Inflammatory macrophage treated with lipopolysaccharide for 1 hour (primary cell): ENCODE results near the gene MEF2A.
"Not testable (repeated sequence)": the region's sequence is repeated elsewhere in the genome, so short reads cannot be mapped to it uniquely, and the experiment has no call there.

Experiments used
- DNase-seq, 2 donors: peaks; one replicate each; pipeline ENCODE4 v3.0.0-alpha.2; 2020 to 2022

Gene MEF2A

GRCh38 chr15:99651023-99651807 lies 85.4 kb downstream of the MEF2A start:
- no peak for DNase-seq

GRCh38 chr15:99656205-99656604 lies 90.4 kb downstream of the MEF2A start:
- no peak for DNase-seq

GRCh38 chr15:99657996-99658395 lies 92.2 kb downstream of the MEF2A start:
- peak in 1 of 2 donors; percentile 23 for DNase-seq

- no peak for DNase-seq
These were observed 97.1 kb downstream of the MEF2A start for GRCh38 chr15:99662903-99663302.

- DNase-seq: not testable (repeated sequence)
These were observed 100.3 kb downstream of the MEF2A start for GRCh38 chr15:99666073-99666472.

- DNase-seq: no peak
These were observed 102.9 kb downstream of the MEF2A start for GRCh38 chr15:99668533-99669182.

GRCh38 chr15:99669250-99669649 lies 103.5 kb downstream of the MEF2A start:
- no peak for DNase-seq

GRCh38 chr15:99671926-99672635 lies 106.3 kb downstream of the MEF2A start:
- DNase-seq: no peak

- DNase-seq: no peak
These were observed 107.3 kb downstream of the MEF2A start for GRCh38 chr15:99673111-99673510.

- no peak for DNase-seq
These were observed 108.5 kb downstream of the MEF2A start for GRCh38 chr15:99674279-99674678.

GRCh38 chr15:99677540-99678134 lies 111.9 kb downstream of the MEF2A start:
- no peak for DNase-seq

GRCh38 chr15:99680276-99680675 lies 114.5 kb downstream of the MEF2A start:
- DNase-seq: no peak

GRCh38 chr15:99681990-99682389 lies 116.2 kb downstream of the MEF2A start:
- DNase-seq: no peak

GRCh38 chr15:99682455-99682854 lies 116.7 kb downstream of the MEF2A start:
- peak; percentile 19 to 64 for DNase-seq

- no peak for DNase-seq
These were observed 117.4 kb downstream of the MEF2A start for GRCh38 chr15:99683000-99683670.

- DNase-seq: no peak
These were observed 120.5 kb downstream of the MEF2A start for GRCh38 chr15:99686290-99686689.

GRCh38 chr15:99692825-99693224 lies 127.0 kb downstream of the MEF2A start:
- DNase-seq: no peak

- DNase-seq: no peak
These were observed 130.3 kb downstream of the MEF2A start for GRCh38 chr15:99696096-99696495.

GRCh38 chr15:99702895-99703602 lies 137.3 kb downstream of the MEF2A start:
- DNase-seq: peak; percentile 58 to 72

GRCh38 chr15:99703603-99704443 lies 138.0 kb downstream of the MEF2A start:
- peak; percentile 95 to 98 for DNase-seq

GRCh38 chr15:99704444-99704838 lies 138.7 kb downstream of the MEF2A start:
- DNase-seq: peak; percentile 77 to 98
